Ascending aorta (tissue), 1 donor: ENCODE data around the gene GAB2. TPM values are rescaled to one million over a fixed set of nuclear protein-coding genes. Genes with fewer than 3 reads are reported as not detected.

ENCODE experiments used
- total RNA-seq: library from RNA; depleted of rRNA; stranded (reverse); fragments of >200 nt; gene quantifications from one replicate; pipeline ENCODE4 v1.1.0, GENCODE V29; 2016

The GAB2 gene
- total RNA-seq, 1 donor from 2014 or later = 21.6 TPM

Other genes starting within 250 kb of the GAB2 start
- gene KCTD21, start 229.2 kb downstream of the GAB2 start, total RNA-seq = 30.7 TPM
- 34.0 TPM for gene USP35, start 228.9 kb downstream of the GAB2 start, total RNA-seq
- gene NARS2, start 157.0 kb upstream of the GAB2 start, total RNA-seq = 7.8 TPM